K562 (cell line): ENCODE measurements around the gene USP8. TPM values are rescaled to one million over a fixed set of nuclear protein-coding genes. Genes with fewer than 3 reads are reported as not detected.

Experiments
- ATAC-seq: fragments of 200-7000 bp; cut with Tn5 transposase; 3 replicates; pipeline ENCODE4 v1.9.1; 2020; ENCODE audit warnings: moderate library complexity
- BruUV-seq: library from RNA; stranded (reverse); fragments of 400-500 nt; replicated peaks from 2 replicates; lab custom pipeline; 2021; lab: Mats Ljungman, UMichigan
- CTCF ChIA-PET: fragments of 300-600 bp; formaldehyde crosslinking; extraction: SDS; loops from one replicate; lab custom pipeline; 2021; ENCODE audit warnings: low intra/inter-chr PET ratio; lab: Yijun Ruan, JAX
- POLR2A ChIA-PET: fragments of 300-600, 350-650 bp; sonication (Branson Sonifier 250); formaldehyde crosslinking; extraction: SDS; loops from one replicate; lab custom pipeline; 2021; ENCODE audit warnings: antibody characterized with exemption, inconsistent platforms; lab: Yijun Ruan, JAX
- DNase-seq, 4 experiments: peaks; one replicate each; pipeline versions ENCODE4 v3.0.0 to v3.0.0-alpha.2; 2011 to 2018; ENCODE audit warnings: low spot score in 3 of 4, mixed read lengths in 3 of 4; ENCODE audit errors: extremely low read depth in 1 of 4
- FAIRE-seq: peaks from 2 replicates; lab custom pipeline; 2011; peaks lifted over from hg19 to GRCh38; lab: Jason Lieb, UNC
- H2AFZ ChIP-seq: 2 replicates; pipeline ENCODE4 v1.6.0; 2011; ENCODE audit warnings: low read depth, low read length, control low read depth, inconsistent platforms
- H3K27ac ChIP-seq: fragments of 200-600 bp; 3 replicates; pipeline ENCODE4 v1.8.0; 2011; ENCODE audit warnings: low read depth, mild to moderate bottlenecking, control low read depth, inconsistent platforms, low read length, moderate library complexity, mixed read lengths; ENCODE audit errors: extremely low read depth
- H3K27me3 ChIP-seq, 2 experiments: fragments of 300-600 bp in 1 of 2; 2 replicates in 1 of 2; 3 replicates in 1 of 2; pipeline versions ENCODE4 v1.6.0 to v1.8.0; 2011; ENCODE audit warnings: inconsistent platforms in 2 of 2, low read length in 2 of 2, mild to moderate bottlenecking in 1 of 2, mixed read lengths in 1 of 2, moderate library complexity in 1 of 2; ENCODE audit not compliant: control insufficient read depth in 2 of 2, insufficient read depth in 2 of 2
- H3K36me3 ChIP-seq: fragments of 300-600 bp; 3 replicates; pipeline ENCODE4 v1.8.0; 2011; ENCODE audit warnings: mild to moderate bottlenecking, low read length, inconsistent platforms; ENCODE audit not compliant: control insufficient read depth, insufficient read depth
- H3K4me1 ChIP-seq, 2 experiments: fragments of 200-600 bp in 1 of 2; replicated peaks in 1 of 2; 2 replicates in 1 of 2; 3 replicates in 1 of 2; pipeline versions ENCODE4 v1.5.1 to v1.8.0; 2011; ENCODE audit warnings: inconsistent platforms in 2 of 2, low read length in 2 of 2, mild to moderate bottlenecking in 1 of 2, mixed read lengths in 1 of 2, moderate library complexity in 1 of 2; ENCODE audit not compliant: control insufficient read depth in 2 of 2, insufficient read depth in 2 of 2
- H3K4me2 ChIP-seq: 2 replicates; pipeline ENCODE4 v1.6.1; 2011; ENCODE audit warnings: low read length, control low read depth, inconsistent platforms, mixed read lengths; ENCODE audit not compliant: insufficient read depth
- H3K4me3 ChIP-seq: fragments of 200-600 bp; sonication (generic), shearing (Covaris generic); 2 replicates; pipeline ENCODE4 v1.5.1; 2016; ENCODE audit warnings: control low read depth, inconsistent platforms
- H3K79me2 ChIP-seq: fragments of 200-600 bp; 3 replicates; pipeline ENCODE4 v1.8.0; 2011; ENCODE audit warnings: low read length, inconsistent platforms; ENCODE audit not compliant: control insufficient read depth, insufficient read depth
- H3K9ac ChIP-seq, 2 experiments: 2 replicates each; pipeline versions ENCODE4 v1.6.0 to v1.6.1; 2011; ENCODE audit warnings: low read depth in 2 of 2, low read length in 2 of 2, control low read depth in 1 of 2, inconsistent platforms in 1 of 2, mild to moderate bottlenecking in 1 of 2, mixed read lengths in 1 of 2; ENCODE audit not compliant: insufficient read depth in 1 of 2
- H3K9me1 ChIP-seq: one replicate; pipeline ENCODE4 v1.6.0; 2011; ENCODE audit warnings: inconsistent platforms, mild to moderate bottlenecking, low read length, moderate library complexity; ENCODE audit not compliant: control insufficient read depth, insufficient read depth
- H3K9me3 ChIP-seq: replicated peaks from 2 replicates; pipeline ENCODE4 v1.5.1; 2011; ENCODE audit warnings: low read depth, low read length, inconsistent platforms; ENCODE audit not compliant: control insufficient read depth, insufficient read depth
- H4K20me1 ChIP-seq: replicated peaks from 2 replicates; pipeline ENCODE4 v1.6.1; 2011; ENCODE audit warnings: low read length, inconsistent platforms, mixed read lengths; ENCODE audit not compliant: control insufficient read depth, insufficient read depth
- CREBBP ChIP-seq: IDR thresholded peaks from one replicate; pipeline ENCODE4 v1.6.1; 2012; ENCODE audit warnings: low read depth, mild to moderate bottlenecking, control low read depth, inconsistent platforms, low read length
- EP400 ChIP-seq: fragments of 450-650 bp; IDR thresholded peaks from 2 replicates; pipeline ENCODE4 v1.6.1; 2017; ENCODE audit warnings: antibody characterized with exemption, mild to moderate bottlenecking, moderate library complexity
- GMEB1 ChIP-seq: fragments of 250-450 bp; sonication (Bioruptor Pico); IDR thresholded peaks from 2 replicates; pipeline ENCODE4 v1.4.0; 2020; ENCODE audit warnings: mild to moderate bottlenecking
- MGA ChIP-seq: fragments of 450-650 bp; IDR thresholded peaks from 2 replicates; pipeline ENCODE4 v1.6.1; 2016; ENCODE audit warnings: mild to moderate bottlenecking, moderate library complexity
- MYC ChIP-seq, 2 experiments: fragments of 250-450 bp in 1 of 2; sonication (Bioruptor Pico) in 1 of 2; IDR thresholded peaks; 2 replicates each; pipeline versions ENCODE4 v1.5.1 to v1.6.1; 2012 to 2021; ENCODE audit warnings: low read depth in 2 of 2, borderline replicate concordance in 1 of 2, improper control_type of control experiment in 1 of 2, low read length in 1 of 2, mild to moderate bottlenecking in 1 of 2, moderate library complexity in 1 of 2
- SIN3B ChIP-seq: fragments of 450-650 bp; IDR thresholded peaks from 2 replicates; pipeline ENCODE4 v1.6.1; 2017; ENCODE audit warnings: low read depth, mild to moderate bottlenecking, moderate library complexity
- ZFX ChIP-seq: sonication (generic); formaldehyde crosslinking; IDR thresholded peaks from 2 replicates; pipeline ENCODE4 v1.8.0; 2022; ENCODE audit warnings: mild to moderate bottlenecking, missing genetic modification reagents, moderate library complexity
- WGBS: fragments of 100-300 bp; shearing (Covaris generic); methylation state at CpG from one replicate; pipeline ENCODE4 v1.1.6; 2016; ENCODE audit warnings: low coverage, mixed read lengths; ENCODE audit not compliant: insufficient coverage; ENCODE audit errors: missing lambda C conversion rate; 5-methylcytosine and 5-hydroxymethylcytosine counted together
- in situ Hi-C: fragments of 300-500 bp; cut with MboI; formaldehyde crosslinking; loops from 4 replicates; pipeline ENCODE4 v1.15.0; 2018; ENCODE audit warnings: inconsistent platforms, mixed read lengths
- intact Hi-C: fragments of 100-400 bp; cut with micrococcal nuclease; formaldehyde crosslinking; loops from 2 replicates; pipeline ENCODE4 v1.14.2; 2022
- polyA plus RNA-seq, 8 experiments: library from polyadenylated mRNA; depleted of rRNA in 4 of 8; stranded (reverse) in 5 of 8; unstranded in 3 of 8; fragments of >200 nt; fragmentation: Nextera tagmentation in 2 of 8; fragmentation: Illumina TruSeq in 1 of 8; extraction: Ambion mirVana in 2 of 8; extraction: Trizol in 1 of 8; gene quantifications; 2 replicates each; pipeline versions ENCODE4 v1.2.1 to v1.2.3, GENCODE V29; 2011 to 2014; ENCODE audit warnings: inconsistent platforms in 1 of 8, missing spikeins in 1 of 8
- total RNA-seq, 7 experiments: library from RNA; depleted of rRNA in 6 of 7; stranded (reverse); fragments of >200 nt in 6 of 7; fragmentation: Illumina TruSeq in 2 of 7; extraction: Trizol in 2 of 7; gene quantifications; 2 replicates each; pipeline versions ENCODE4 v1.2.1 to v1.2.3, GENCODE V29; 2011 to 2021; ENCODE audit warnings: low replicate concordance in 1 of 7

The USP8 gene
- total and polyA plus RNA-seq, 9 of the 15 experiments (the other 6 are each of a cell fraction or from before 2014, with no cell fraction given): 35.1 to 58.4 (median 46.1) TPM

GRCh38 chr15:50542887-50543210 lies 118.6 kb downstream of the USP8 start (continued):
- TF ChIP-seq GMEB1 (CRISPR knock-in tag) (no peak), CREBBP (no peak), SIN3B (no peak)

- Histone ChIP-seq H3K27me3 (no peaks in the 10 kb centered on the region), H3K4me2 (no peak overlapping the region), H3K9me1 (no peaks in the 10 kb centered on the region), H4K20me1 (no peaks in the 10 kb centered on the region), H3K4me3 (no peak overlapping the region), H3K4me1 (peaks cover 10 to 12% of the 10 kb centered on the region in 2 experiments; a peak in 4 of 5 replicates), H3K9ac (no peak overlapping the region), H3K79me2 (no peaks in the 10 kb centered on the region), H2AFZ (peak overlapping the region; percentile 52), H3K9me3 (no peaks in the 10 kb centered on the region), H3K27ac (no peak overlapping the region), H3K36me3 (no peaks in the 10 kb centered on the region)
- no peak for DNase-seq
- ChIA-PET CTCF (no interaction called here), POLR2A (interaction anchor here (0.7 to 1.4 kb wide), 3 partner anchors 11 to 27 kb away, joined by 3 to 4 read pairs (median 3); no protein-coding TSS in a partner anchor)
- in situ Hi-C loops (no loop called here), intact Hi-C loops (no loop called here)
- ATAC-seq: no peak
- 31% methylated on average over 3 of the region's 3 CpGs for WGBS
- FAIRE-seq: no peak
- BruUV-seq: no TSS peak
- TF ChIP-seq MGA (0 out of 2 replicates have a peak, but pooled peaks have one; percentile 29), EP400 (peak; percentile 27; the same call in 1 of the 2 replicates), ZFX (CRISPR knock-in tag) (no peak), MYC (IDR thresholded peaks at IDR 0.05; ENCODE audit: low read depth, low read length) (peak; percentile 41; the same call in 1 of the 2 replicates), MYC (CRISPR knock-in tag; IDR thresholded peaks at IDR 0.05; ENCODE audit: borderline replicate concordance, low read depth) (no peak)
Measured at GRCh38 chr15:50543556-50543955, 119.4 kb downstream of the USP8 start.
